ENCODE measurements around the gene PTRH2. TPM values are rescaled to one million over a fixed set of nuclear protein-coding genes. Genes with fewer than 3 reads are reported as not detected.

The PTRH2 gene
- total RNA-seq, 3 donors from 2014 or later (not counting 1 experiment from before 2014, with no cell fraction given) = 5.9 to 10.5 (median 6.6) TPM

Other genes starting within 250 kb of the PTRH2 start
- gene DHX40, start 141.8 kb downstream of the PTRH2 start, total RNA-seq = 10 to 100 TPM; 43.0 to 47.4 (median 46.6) TPM
- 100 to 1,000 TPM; 116 to 127 (median 117) TPM for gene CLTC, start 87.5 kb downstream of the PTRH2 start, total RNA-seq
- 100 to 1,000 TPM; 136 to 175 (median 162) TPM for gene VMP1, start 224 bp upstream of the PTRH2 start, total RNA-seq
- gene TUBD1, start 185.5 kb upstream of the PTRH2 start, total RNA-seq = 1 to 10 TPM; 8.4 to 9.0 (median 8.4) TPM
- 10 to 100 TPM; 70.6 to 85.0 (median 78.2) TPM for gene RPS6KB1, start 185.7 kb upstream of the PTRH2 start, total RNA-seq

Data from natural killer cell (primary cell).